Measurements from ENCODE around the gene R3HCC1L. TPM values are rescaled to one million over a fixed set of nuclear protein-coding genes. Genes with fewer than 3 reads are reported as not detected.

The R3HCC1L gene
- total RNA-seq: 12.5 and 12.9 TPM in 2 replicates

DNA sequence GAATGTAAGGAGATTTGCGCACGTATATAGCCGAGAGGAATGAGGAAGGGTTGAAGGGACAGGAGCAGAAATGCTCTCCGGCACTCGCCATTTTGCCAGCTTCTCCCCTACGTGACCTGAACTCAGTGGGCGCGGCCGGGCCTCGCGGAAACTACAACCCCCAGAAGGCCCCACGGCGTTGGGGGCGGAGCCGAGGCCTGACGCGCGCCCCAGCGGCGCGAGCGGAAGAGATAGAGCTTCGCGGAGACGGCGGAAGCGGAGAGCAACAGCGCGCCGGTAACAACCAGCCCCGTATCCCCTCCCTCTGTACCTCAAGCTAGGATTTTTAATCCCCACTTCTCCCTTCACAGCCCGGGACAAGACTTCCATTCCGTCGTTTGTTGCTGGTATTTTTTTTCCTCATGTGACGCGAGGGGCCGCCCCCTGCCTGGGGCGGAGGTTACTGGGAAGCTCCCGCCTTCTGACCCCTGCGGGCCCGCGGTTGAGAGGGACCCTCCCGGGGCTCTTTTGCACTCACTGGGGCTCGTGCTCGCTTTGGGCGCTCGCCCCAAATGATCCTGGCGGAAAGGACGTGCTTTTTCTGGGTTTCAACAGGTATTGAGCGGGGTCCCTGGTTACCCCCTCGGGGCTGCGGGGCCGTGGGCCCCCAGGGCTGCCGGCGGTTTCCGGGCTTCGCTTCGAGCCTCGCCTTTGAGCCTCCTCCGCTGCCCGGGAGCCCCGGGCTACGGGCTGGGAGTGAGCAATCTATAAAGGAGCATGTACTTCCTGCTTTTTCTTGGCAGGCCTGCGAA lies at the start of gene R3HCC1L:
Gene R3HCC1L, plus strand, starts transcription at position 227 of the 791 bp plus-strand sequence. CDS start 73,458 bp downstream, outside the sequence.

DNA sequence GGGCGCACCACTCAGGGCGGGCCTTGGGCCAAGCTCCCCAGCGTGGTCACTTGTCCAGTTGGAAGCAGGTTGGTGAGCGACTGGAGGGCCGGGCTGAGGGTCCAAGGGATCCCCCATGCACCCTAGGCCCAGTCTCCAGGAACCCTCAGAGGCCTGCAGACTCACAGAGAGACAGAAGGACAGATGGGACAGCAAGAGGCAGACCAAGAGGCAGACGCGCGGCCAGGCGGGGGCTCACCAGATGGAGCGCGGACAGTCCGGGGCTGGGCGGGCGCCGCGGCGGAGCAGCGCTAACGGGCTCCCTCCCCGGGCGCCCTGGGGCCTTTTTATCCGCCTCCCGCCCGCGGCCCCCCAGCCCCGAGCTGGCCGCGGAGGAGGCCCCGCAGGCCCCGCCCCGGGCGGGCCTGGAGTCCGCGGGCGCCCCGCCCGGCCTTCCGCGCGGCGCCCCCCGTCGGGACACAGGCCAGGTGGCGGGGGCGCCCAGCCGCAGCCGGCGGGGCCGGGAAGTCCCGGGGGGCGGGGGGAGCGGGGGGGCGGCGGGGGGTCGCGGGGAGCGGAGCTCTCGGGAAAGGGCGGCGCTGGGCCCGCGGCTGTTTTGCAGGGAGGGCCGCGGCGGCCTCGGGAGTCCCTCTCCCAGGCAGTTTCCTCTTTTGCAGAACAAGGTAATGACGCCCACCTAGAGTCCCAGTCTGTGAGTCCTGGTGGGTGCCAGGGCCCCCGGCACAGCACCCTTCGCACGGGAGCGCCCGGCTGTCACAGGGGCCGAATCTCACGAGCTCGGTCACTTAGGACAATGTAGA lies 133.6 kb downstream of the R3HCC1L start, which contains the start of gene LOXL4:
Gene LOXL4, minus strand, starts transcription at position 301 of the 800 bp plus-strand sequence. CDS start 5,175 bp downstream, outside the sequence.

Other genes with a start within 250 kb of the R3HCC1L start
- not detected in 2 replicates for gene CRTAC1, start 104.0 kb upstream of the R3HCC1L start, total RNA-seq
- gene LOXL4, start 133.5 kb downstream of the R3HCC1L start, total RNA-seq: 23.0 and 70.5 TPM in 2 replicates

All from placental pericyte (primary cell).